GM23338 (cell line): Measurements from ENCODE around the gene ETV3. TPM values are rescaled to one million over a fixed set of nuclear protein-coding genes. Genes with fewer than 3 reads are reported as not detected.

ENCODE experiments used
- EZH2phosphoT487 ChIP-seq: fragments of 200-600 bp; sonication (generic); IDR thresholded peaks from one replicate; pipeline ENCODE4 v1.8.1; 2018; ENCODE audit warnings: antibody characterized with exemption; ENCODE audit not compliant: unreplicated experiment
- NANOG ChIP-seq: IDR thresholded peaks from 2 replicates; pipeline ENCODE4 v1.6.1; 2016; ENCODE audit warnings: antibody characterized with exemption, borderline replicate concordance
- polyA plus RNA-seq: library from polyadenylated mRNA; unstranded; fragments of >200 nt; fragmentation: Nextera tagmentation; extraction: Ambion mirVana; gene quantifications from 2 replicates; pipeline ENCODE4 v1.2.1, GENCODE V29; 2016
- total RNA-seq: library from RNA; depleted of rRNA; stranded (reverse); fragments of >200 nt; shearing (Covaris generic); gene quantifications from 2 replicates; pipeline ENCODE4 v1.2.3, GENCODE V29; 2014
- TF ChIP-seq, protein P1 (sequence below): fragments of 250-450 bp; sonication (Bioruptor Pico); IDR thresholded peaks from 2 replicates; pipeline ENCODE4 v1.5.0; 2020; ENCODE audit warnings: mild to moderate bottlenecking, moderate library complexity
- TF ChIP-seq, protein P2 (sequence below), 2 experiments: fragments of 200-600 bp in 1 of 2; sonication (generic) in 1 of 2; conservative IDR thresholded peaks; 2 replicates each; pipeline versions ENCODE4 v1.5.1 to v1.6.1; 2016 to 2017; ENCODE audit warnings: antibody characterized with exemption in 2 of 2, low read depth in 2 of 2, mild to moderate bottlenecking in 2 of 2, moderate library complexity in 1 of 2
- TF ChIP-seq, protein P3 (sequence below): IDR thresholded peaks from one replicate; pipeline ENCODE4 v1.6.1; 2018; ENCODE audit warnings: antibody characterized with exemption; ENCODE audit not compliant: unreplicated experiment

ETV3 gene
- total and polyA plus RNA-seq, 2 experiments from 2014 or later = 8.1 to 19.6 TPM

DNA sequence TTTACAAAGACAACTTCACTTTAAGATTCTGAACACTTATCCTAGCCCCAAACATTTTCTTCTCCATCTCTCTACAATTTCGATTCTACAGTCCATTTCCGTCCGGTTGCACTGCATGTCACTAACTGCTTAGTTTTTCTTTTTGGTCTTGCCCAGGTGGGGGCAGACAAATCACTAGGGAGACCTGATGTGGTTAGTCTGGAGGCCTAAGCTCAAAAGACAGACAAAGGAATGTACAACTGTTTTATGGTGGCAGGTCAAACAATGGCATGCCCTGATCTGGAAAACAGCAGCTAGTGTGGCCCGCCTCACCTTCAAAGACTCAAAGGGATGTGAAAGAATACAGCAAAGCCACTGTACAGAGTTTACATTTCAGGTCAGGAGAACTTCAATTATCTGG, 3.8 kb downstream of the ETV3 start (continued):
- TF ChIP-seq, protein P1, sequence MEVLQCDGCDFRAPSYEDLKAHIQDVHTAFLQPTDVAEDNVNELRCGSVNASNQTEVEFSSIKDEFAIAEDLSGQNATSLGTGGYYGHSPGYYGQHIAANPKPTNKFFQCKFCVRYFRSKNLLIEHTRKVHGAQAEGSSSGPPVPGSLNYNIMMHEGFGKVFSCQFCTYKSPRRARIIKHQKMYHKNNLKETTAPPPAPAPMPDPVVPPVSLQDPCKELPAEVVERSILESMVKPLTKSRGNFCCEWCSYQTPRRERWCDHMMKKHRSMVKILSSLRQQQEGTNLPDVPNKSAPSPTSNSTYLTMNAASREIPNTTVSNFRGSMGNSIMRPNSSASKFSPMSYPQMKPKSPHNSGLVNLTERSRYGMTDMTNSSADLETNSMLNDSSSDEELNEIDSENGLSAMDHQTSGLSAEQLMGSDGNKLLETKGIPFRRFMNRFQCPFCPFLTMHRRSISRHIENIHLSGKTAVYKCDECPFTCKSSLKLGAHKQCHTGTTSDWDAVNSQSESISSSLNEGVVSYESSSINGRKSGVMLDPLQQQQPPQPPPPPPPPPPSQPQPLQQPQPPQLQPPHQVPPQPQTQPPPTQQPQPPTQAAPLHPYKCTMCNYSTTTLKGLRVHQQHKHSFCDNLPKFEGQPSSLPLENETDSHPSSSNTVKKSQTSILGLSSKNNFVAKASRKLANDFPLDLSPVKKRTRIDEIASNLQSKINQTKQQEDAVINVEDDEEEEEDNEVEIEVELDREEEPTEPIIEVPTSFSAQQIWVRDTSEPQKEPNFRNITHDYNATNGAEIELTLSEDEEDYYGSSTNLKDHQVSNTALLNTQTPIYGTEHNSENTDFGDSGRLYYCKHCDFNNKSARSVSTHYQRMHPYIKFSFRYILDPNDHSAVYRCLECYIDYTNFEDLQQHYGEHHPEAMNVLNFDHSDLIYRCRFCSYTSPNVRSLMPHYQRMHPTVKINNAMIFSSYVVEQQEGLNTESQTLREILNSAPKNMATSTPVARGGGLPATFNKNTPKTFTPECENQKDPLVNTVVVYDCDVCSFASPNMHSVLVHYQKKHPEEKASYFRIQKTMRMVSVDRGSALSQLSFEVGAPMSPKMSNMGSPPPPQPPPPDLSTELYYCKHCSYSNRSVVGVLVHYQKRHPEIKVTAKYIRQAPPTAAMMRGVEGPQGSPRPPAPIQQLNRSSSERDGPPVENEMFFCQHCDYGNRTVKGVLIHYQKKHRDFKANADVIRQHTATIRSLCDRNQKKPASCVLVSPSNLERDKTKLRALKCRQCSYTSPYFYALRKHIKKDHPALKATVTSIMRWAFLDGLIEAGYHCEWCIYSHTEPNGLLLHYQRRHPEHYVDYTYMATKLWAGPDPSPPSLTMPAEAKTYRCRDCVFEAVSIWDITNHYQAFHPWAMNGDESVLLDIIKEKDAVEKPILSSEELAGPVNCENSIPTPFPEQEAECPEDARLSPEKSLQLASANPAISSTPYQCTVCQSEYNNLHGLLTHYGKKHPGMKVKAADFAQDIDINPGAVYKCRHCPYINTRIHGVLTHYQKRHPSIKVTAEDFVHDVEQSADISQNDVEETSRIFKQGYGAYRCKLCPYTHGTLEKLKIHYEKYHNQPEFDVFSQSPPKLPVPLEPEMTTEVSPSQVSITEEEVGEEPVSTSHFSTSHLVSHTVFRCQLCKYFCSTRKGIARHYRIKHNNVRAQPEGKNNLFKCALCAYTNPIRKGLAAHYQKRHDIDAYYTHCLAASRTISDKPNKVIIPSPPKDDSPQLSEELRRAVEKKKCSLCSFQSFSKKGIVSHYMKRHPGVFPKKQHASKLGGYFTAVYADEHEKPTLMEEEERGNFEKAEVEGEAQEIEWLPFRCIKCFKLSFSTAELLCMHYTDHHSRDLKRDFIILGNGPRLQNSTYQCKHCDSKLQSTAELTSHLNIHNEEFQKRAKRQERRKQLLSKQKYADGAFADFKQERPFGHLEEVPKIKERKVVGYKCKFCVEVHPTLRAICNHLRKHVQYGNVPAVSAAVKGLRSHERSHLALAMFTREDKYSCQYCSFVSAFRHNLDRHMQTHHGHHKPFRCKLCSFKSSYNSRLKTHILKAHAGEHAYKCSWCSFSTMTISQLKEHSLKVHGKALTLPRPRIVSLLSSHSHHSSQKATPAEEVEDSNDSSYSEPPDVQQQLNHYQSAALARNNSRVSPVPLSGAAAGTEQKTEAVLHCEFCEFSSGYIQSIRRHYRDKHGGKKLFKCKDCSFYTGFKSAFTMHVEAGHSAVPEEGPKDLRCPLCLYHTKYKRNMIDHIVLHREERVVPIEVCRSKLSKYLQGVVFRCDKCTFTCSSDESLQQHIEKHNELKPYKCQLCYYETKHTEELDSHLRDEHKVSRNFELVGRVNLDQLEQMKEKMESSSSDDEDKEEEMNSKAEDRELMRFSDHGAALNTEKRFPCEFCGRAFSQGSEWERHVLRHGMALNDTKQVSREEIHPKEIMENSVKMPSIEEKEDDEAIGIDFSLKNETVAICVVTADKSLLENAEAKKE (CRISPR knock-in tag) = no peak
- TF ChIP-seq, protein P2, sequence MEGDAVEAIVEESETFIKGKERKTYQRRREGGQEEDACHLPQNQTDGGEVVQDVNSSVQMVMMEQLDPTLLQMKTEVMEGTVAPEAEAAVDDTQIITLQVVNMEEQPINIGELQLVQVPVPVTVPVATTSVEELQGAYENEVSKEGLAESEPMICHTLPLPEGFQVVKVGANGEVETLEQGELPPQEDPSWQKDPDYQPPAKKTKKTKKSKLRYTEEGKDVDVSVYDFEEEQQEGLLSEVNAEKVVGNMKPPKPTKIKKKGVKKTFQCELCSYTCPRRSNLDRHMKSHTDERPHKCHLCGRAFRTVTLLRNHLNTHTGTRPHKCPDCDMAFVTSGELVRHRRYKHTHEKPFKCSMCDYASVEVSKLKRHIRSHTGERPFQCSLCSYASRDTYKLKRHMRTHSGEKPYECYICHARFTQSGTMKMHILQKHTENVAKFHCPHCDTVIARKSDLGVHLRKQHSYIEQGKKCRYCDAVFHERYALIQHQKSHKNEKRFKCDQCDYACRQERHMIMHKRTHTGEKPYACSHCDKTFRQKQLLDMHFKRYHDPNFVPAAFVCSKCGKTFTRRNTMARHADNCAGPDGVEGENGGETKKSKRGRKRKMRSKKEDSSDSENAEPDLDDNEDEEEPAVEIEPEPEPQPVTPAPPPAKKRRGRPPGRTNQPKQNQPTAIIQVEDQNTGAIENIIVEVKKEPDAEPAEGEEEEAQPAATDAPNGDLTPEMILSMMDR (conservative IDR thresholded peaks at IDR 0.05; ENCODE audit: low read depth in 2 of 2) = no peak
- TF ChIP-seq EZH2phosphoT487 (no peak), NANOG (no peak)
- TF ChIP-seq, protein P3, sequence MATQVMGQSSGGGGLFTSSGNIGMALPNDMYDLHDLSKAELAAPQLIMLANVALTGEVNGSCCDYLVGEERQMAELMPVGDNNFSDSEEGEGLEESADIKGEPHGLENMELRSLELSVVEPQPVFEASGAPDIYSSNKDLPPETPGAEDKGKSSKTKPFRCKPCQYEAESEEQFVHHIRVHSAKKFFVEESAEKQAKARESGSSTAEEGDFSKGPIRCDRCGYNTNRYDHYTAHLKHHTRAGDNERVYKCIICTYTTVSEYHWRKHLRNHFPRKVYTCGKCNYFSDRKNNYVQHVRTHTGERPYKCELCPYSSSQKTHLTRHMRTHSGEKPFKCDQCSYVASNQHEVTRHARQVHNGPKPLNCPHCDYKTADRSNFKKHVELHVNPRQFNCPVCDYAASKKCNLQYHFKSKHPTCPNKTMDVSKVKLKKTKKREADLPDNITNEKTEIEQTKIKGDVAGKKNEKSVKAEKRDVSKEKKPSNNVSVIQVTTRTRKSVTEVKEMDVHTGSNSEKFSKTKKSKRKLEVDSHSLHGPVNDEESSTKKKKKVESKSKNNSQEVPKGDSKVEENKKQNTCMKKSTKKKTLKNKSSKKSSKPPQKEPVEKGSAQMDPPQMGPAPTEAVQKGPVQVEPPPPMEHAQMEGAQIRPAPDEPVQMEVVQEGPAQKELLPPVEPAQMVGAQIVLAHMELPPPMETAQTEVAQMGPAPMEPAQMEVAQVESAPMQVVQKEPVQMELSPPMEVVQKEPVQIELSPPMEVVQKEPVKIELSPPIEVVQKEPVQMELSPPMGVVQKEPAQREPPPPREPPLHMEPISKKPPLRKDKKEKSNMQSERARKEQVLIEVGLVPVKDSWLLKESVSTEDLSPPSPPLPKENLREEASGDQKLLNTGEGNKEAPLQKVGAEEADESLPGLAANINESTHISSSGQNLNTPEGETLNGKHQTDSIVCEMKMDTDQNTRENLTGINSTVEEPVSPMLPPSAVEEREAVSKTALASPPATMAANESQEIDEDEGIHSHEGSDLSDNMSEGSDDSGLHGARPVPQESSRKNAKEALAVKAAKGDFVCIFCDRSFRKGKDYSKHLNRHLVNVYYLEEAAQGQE = no peak
